HG02981 (cell line): ENCODE data around the gene RAPGEF2.
"Not testable (repeated sequence)": the region's sequence is repeated elsewhere in the genome, so short reads cannot be mapped to it uniquely, and the experiment has no call there.

Source experiments
- ATAC-seq: cut with Tn5 transposase; IDR thresholded peaks from one replicate; pipeline ENCODE4 v1.9.1; 2021; ENCODE audit warnings: mild to moderate bottlenecking, moderate library complexity; ENCODE audit not compliant: unreplicated experiment

The RAPGEF2 gene, protein sequence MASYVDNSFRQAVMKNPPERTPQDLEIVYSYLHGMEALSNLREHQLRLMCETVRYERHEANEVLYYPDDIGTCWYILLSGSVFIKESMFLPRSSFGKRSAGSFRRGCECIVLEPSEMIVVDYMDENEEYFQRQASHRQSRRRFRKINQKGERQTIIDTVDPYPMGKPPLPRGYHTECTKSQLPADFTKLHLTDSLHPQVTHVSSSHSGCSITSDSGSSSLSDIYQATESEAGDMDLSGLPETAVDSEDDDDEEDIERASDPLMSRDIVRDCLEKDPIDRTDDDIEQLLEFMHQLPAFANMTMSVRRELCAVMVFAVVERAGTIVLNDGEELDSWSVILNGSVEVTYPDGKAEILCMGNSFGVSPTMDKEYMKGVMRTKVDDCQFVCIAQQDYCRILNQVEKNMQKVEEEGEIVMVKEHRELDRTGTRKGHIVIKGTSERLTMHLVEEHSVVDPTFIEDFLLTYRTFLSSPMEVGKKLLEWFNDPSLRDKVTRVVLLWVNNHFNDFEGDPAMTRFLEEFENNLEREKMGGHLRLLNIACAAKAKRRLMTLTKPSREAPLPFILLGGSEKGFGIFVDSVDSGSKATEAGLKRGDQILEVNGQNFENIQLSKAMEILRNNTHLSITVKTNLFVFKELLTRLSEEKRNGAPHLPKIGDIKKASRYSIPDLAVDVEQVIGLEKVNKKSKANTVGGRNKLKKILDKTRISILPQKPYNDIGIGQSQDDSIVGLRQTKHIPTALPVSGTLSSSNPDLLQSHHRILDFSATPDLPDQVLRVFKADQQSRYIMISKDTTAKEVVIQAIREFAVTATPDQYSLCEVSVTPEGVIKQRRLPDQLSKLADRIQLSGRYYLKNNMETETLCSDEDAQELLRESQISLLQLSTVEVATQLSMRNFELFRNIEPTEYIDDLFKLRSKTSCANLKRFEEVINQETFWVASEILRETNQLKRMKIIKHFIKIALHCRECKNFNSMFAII (N-terminal part only)

DNA sequence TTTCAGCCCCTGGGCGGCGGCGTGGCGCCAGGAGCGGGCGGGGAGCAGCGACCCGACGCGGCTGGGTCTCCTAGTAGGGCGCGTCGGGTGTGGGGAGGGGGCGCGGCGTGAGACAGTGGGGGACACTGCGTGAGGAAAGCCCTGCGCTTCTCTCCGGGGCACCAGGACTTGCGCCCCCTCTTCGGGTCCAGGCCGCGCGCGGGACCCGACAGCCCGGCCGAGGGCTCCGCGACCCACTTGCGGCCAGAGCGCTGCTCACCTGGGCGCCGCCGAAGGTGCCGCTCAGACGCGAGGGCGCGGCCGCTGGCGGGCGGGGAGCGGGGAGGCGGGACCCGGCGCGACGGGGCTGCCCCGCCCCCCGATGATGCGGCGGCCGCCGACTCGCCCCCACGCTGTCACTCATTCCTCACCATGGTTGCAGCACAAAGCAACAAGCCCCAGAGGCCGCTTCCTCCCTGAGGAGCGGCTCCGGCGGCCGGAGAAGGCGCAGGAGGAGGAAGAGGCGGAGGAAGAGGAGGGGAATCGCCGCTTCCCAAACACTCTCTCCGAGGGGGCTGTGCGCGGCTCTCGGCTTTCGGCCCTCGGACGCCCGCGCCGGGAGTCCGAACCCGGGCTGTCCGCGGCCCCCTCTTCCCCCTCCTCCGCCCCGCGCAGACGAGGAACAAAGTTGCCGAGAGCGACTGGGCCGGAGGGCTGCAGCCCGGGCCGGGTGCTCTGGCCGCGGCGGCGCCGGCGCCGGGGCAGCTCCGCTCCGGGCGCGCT, at the start of gene RAPGEF2:
RAPGEF2 (plus strand) TSS at position 458 of the 762 bp plus-strand sequence. CDS start 1,084 bp downstream, outside the sequence.
- ATAC-seq: peak; percentile 76

GRCh38 chr4:159055833-159056232, 47.0 kb upstream of the RAPGEF2 start:
- ATAC-seq: no peak

GRCh38 chr4:159060161-159060560, 42.7 kb upstream of the RAPGEF2 start:
- ATAC-seq: no peak

- ATAC-seq: no peak
Observed at GRCh38 chr4:159062381-159062780, 40.5 kb upstream of the RAPGEF2 start.

DNA sequence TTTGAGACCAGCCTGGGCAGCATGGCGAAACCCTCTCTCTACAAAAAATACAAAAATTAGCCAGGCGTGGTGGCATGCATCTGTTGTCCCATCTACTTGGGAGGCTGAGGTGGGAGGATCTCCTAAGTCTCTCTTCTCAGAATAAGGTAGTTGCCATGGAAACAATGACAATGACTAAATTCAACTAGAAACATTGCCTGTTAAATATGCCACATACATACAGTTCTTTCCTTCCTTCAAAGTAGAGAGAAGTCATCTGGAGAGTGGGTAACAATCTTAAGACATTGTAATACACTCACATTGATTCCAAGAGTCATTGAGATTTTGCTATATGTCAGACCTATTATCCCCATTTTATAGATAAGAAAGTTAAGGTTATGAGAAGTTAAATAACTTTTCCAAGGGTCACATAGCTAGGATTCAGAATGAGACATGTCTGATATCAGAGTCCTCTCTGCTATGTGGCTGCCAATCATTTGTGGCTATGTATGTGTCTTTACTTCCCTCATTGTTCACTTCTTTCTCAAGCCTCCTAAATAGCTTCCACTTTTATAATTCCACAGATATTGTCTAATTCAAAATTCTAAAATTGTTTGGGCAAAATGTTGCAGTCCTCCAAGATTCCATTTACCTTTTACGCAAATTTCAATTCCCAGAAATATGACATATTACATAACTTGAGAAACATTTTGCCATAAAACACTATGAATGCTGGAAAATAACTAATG, 37.2 kb upstream of the RAPGEF2 start:
- ATAC-seq: no peak

- not testable (repeated sequence) for ATAC-seq
Observed at GRCh38 chr4:159068139-159068538, 34.7 kb upstream of the RAPGEF2 start.

- no peak for ATAC-seq
Observed at GRCh38 chr4:159069922-159070321, 33.0 kb upstream of the RAPGEF2 start.

DNA sequence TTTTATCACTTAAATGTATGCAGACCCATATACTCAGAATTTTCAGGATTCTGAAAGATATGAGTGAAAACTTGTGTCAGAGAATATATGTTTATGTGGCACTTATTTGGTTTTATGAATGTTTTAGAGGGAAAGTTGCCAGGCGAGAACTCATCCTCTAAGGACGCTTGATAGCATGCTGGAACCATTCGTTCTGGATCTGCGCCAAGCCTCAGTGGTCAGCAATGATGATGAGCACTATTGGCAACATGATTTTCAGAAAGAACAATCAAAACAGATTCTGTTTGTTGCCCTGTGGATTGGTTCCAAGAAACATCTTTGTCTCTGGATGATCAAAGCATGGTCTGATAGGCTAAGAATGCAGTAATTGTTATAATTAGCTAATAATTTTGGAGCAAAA, 32.1 kb upstream of the RAPGEF2 start:
- ATAC-seq: no peak

DNA sequence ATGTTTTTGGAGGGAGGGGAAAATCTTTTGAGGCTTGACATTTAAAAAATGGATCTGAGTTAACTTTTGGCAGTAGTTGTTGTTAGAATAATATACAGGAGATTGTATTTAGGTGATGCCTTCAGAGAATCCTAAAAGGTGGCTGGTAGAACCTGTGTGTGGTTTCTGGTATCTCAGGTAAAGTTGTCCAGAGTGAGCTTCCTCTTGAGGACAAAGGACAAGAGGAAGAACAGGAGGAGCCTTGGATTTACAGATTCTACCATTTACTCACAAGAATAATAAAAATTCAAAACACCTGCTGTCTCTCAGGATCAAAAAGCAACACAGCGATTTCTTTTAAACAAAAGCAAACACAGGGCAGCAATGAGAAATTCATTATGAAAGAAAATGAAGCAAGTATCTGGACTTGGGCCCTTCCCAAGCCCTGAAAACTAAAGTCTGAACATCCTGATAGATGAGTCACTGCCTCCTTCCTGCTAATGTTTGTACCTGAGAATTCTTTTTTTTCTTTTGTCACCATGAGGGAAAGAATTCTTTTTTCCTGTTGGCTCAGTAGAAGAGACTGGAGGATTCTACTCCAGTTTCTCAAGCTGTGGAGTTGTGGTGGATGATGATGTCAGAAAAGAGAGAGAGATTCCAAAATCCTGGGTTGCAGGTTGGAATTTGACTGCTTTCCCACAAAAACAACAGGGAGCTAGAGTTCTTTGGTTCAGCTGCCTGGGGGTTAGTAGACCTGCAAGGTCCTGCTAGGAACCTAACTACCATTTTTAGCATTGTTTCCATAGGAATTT, 31.5 kb upstream of the RAPGEF2 start:
- ATAC-seq: no peak

DNA sequence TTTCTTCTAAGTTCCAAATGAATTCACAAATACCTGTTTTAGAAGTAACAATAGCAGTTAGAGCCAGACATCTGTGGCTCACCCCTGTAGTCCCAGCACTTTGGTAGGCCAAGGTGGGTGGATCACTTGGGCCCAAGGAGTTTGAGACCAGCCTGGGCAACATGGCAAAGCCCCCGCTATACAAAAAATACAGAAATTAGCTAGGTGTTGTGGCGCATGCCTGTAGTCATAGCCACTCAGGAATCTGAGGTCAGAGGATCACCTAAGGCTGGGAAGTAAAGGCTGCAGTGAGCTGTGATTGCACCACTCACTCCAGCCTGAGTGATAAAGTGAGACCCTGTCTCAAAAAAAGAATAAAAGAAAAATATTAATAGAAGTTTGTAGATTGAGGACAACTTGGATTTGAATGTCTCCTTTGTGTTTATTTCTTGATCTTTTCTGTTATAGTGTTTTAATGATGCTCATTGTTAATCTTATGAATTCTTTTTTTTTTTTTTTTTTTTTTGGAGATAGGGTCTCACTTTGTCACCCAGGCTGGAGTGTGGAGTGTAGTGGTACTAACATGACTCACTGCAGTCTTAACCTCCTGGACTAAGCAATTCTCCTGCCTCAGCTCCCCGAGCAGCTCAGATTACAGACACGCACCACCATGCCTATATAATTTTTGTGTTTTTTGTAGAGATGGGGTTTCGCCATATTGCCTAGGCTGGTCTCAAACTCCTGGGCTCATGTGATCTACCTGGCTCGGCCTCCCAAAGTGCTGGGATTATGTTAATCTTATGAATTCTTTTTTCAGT, 30.7 kb upstream of the RAPGEF2 start:
- no peak for ATAC-seq

- ATAC-seq: no peak
Observed at GRCh38 chr4:159075531-159075932, 27.3 kb upstream of the RAPGEF2 start.

- not testable (repeated sequence) for ATAC-seq
Observed at GRCh38 chr4:159077018-159077417, 25.9 kb upstream of the RAPGEF2 start.

- peak; percentile 98 for ATAC-seq
Observed at GRCh38 chr4:159077702-159078495, 25.0 kb upstream of the RAPGEF2 start.

GRCh38 chr4:159079074-159079473, 23.8 kb upstream of the RAPGEF2 start:
- ATAC-seq: no peak

- ATAC-seq: no peak
Observed at GRCh38 chr4:159086606-159087005, 16.3 kb upstream of the RAPGEF2 start.

GRCh38 chr4:159090255-159090654, 12.6 kb upstream of the RAPGEF2 start:
- no peak for ATAC-seq

DNA sequence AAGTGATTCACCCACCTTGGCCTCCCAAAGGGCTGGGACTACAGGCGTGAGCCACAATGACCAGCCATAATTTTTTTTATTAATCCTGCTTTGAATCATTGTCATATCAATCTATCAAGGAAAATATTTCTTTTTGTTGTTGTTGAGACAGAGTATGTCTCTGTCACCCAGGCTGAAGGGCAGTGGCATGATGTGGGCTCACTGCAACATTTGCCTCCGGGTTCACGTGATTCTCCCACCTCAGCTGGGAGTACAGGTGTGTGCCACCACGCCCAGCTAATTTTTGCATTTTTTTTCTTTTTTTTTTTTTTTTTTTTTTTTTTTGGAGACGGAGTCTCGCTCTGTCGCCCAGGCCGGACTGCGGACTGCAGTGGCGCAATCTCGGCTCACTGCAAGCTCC, 8.7 kb upstream of the RAPGEF2 start:
- not testable (repeated sequence) for ATAC-seq

GRCh38 chr4:159096434-159096833, 6.4 kb upstream of the RAPGEF2 start:
- no peak for ATAC-seq
